Spleen (tissue), 7 donors: ENCODE results near the gene RNF14.

Source experiments
- POLR2A ChIP-seq, 3 donors: fragments of 450-650 bp; IDR thresholded peaks; one replicate each; pipeline ENCODE4 v1.5.1; 2017; ENCODE audit warnings: antibody characterized with exemption in 3 of 3, mild to moderate bottlenecking in 1 of 3
- POLR2AphosphoS5 ChIP-seq, 3 donors: sonication (generic); formaldehyde crosslinking; IDR thresholded peaks; one replicate each; pipeline ENCODE4 v1.5.1; 2017; ENCODE audit warnings: antibody characterized with exemption in 3 of 3
- TF ChIP-seq, protein P1 (sequence below), 11 experiments: fragments of 200-600 bp in 7 of 11; fragments of 450-650 bp in 4 of 11; sonication (generic) in 4 of 11; IDR thresholded peaks in 8 of 11; conservative IDR thresholded peaks in 3 of 11; 1 replicate in 7 of 11; 2 replicates in 4 of 11; pipeline versions ENCODE4 v1.4.0 to v1.8.0; 2016 to 2021; ENCODE audit warnings: antibody characterized with exemption in 11 of 11, inconsistent platforms in 4 of 11, mild to moderate bottlenecking in 1 of 11
- donor health status: DM: no; HTN: no; CAD: no; lungs with moderate emphysema.
- donor health status: DM: no; HTN: no; CAD: no.
- donor health status: DM: no; HTN: no; CAD: no.

DNA sequence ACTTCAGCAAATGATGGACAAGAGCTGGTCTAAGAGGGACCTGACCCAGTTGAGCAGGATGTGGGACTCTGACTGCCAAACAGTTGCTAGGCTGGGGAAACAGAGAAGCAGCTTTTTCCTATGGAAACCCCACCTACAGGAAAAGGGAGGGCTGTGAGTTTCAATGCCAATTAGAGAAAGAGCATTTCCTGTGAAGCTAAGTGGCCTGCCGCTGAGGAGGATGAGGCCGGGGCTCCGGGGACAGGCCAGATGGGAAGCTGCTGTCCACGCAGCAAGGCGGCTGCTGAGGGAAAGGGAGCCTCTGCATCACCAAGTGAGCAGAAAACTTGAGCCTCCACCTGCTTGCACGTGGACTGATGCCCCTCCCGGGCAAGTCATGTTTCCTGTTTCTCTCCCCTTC, 10.8 kb upstream of the RNF14 start, which contains the start of gene PCDH12:
- TF ChIP-seq POLR2A (IDR thresholded peaks at IDR 0.05) (peak in 1 of 3 donors; percentile 29), POLR2AphosphoS5 (IDR thresholded peaks at IDR 0.05) (peak; percentile 74 to 83 (median 81))
- TF ChIP-seq, protein P1, sequence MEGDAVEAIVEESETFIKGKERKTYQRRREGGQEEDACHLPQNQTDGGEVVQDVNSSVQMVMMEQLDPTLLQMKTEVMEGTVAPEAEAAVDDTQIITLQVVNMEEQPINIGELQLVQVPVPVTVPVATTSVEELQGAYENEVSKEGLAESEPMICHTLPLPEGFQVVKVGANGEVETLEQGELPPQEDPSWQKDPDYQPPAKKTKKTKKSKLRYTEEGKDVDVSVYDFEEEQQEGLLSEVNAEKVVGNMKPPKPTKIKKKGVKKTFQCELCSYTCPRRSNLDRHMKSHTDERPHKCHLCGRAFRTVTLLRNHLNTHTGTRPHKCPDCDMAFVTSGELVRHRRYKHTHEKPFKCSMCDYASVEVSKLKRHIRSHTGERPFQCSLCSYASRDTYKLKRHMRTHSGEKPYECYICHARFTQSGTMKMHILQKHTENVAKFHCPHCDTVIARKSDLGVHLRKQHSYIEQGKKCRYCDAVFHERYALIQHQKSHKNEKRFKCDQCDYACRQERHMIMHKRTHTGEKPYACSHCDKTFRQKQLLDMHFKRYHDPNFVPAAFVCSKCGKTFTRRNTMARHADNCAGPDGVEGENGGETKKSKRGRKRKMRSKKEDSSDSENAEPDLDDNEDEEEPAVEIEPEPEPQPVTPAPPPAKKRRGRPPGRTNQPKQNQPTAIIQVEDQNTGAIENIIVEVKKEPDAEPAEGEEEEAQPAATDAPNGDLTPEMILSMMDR (IDR thresholded peaks at IDR 0.05 in 8 of 11, conservative IDR thresholded peaks at IDR 0.05 in 3 of 11), result peak in 1 of 11 experiments; percentile 15
